ENCODE measurements around the gene CABP4.

GRCh38 chr11:67408437-67409200 is 46.5 kb upstream of the CABP4 start:
- TF ChIP-seq POLR2A (IDR thresholded peaks at IDR 0.05; ENCODE audit: borderline replicate concordance, extremely low read depth, insufficient read depth, insufficient read length) (no peak), CTCF (IDR thresholded peaks at IDR 0.05 in 2 of 3, conservative IDR thresholded peaks at IDR 0.05 in 1 of 3; ENCODE audit: borderline replicate concordance in 1 of 3, insufficient read depth in 1 of 3, low read depth in 2 of 3, low read length in 2 of 3) (no peak), SIN3A (IDR thresholded peaks at IDR 0.05; ENCODE audit: low read depth) (no peak), FOSL1 (IDR thresholded peaks at IDR 0.05; ENCODE audit: low read depth) (no peak), REST (IDR thresholded peaks at IDR 0.05; ENCODE audit: low read depth) (no peak), YY1 (IDR thresholded peaks at IDR 0.05; ENCODE audit: extremely low read depth, insufficient replicate concordance, low read depth, low read length) (no peak), SP1 (IDR thresholded peaks at IDR 0.05; ENCODE audit: low read depth) (no peak), EZH2 (IDR thresholded peaks at IDR 0.05) (no peak), EZH2phosphoT487 (IDR thresholded peaks at IDR 0.05; ENCODE audit: borderline replicate concordance) (no peak), ATF3 (IDR thresholded peaks at IDR 0.05) (no peak), EGR1 (IDR thresholded peaks at IDR 0.05; ENCODE audit: low read depth) (no peak), RAD21 (IDR thresholded peaks at IDR 0.05; ENCODE audit: low read depth) (no peak)

Measured in HCT116 (cell line).